ENCODE data around the gene ATF2.
A peak's percentile ranks its signal among the peaks of the same experiment; 100 is the strongest.

Gene ATF2, protein sequence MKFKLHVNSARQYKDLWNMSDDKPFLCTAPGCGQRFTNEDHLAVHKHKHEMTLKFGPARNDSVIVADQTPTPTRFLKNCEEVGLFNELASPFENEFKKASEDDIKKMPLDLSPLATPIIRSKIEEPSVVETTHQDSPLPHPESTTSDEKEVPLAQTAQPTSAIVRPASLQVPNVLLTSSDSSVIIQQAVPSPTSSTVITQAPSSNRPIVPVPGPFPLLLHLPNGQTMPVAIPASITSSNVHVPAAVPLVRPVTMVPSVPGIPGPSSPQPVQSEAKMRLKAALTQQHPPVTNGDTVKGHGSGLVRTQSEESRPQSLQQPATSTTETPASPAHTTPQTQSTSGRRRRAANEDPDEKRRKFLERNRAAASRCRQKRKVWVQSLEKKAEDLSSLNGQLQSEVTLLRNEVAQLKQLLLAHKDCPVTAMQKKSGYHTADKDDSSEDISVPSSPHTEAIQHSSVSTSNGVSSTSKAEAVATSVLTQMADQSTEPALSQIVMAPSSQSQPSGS

DNA sequence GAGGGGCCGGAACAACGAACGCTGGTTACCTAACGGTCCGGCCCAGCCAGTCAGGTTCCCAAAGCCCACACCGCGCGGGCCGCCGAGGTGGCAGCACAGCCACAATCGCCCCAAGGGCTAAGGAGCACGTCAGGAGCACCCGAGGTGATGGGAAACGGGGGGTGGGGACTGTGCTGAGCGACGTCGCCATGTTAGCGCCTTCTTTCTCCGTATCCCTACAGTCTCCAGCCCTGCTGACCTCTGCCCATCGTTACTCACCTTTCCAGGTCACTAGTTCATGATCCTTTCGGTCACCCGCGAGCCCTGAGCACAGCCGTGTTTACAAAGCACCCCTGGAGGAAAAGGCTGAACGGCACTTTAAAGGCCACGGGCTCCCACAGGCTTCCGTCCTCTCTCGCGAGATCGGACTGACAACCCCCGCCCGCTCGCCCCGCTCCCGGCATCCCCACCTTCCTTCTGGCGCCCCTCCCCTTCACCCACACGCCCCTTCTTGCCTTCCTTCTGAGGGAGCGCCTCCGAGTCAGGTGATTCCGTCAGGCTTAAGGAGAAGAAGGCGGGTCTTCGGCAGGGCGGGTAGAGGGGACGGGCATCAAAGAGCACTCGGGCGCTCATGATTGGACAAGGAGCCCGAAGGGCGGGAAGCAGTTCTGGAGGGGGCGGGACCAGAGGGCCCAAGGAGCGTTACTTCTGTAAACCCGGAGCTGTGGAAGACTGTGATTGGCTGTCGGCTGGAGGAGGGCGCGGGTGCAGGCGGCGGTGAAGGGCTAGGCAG lies at the start of gene ATF2:
TSS of gene ATF2 (minus strand) at position 412 of the 772 bp plus-strand sequence. CDS start 31,760 bp downstream, outside the sequence.
- DNase-seq = peak; percentile 99

GRCh38 chr2:175207741-175208438 lies 39.9 kb upstream of the ATF2 start:
- peak; percentile 97 for DNase-seq

DNA sequence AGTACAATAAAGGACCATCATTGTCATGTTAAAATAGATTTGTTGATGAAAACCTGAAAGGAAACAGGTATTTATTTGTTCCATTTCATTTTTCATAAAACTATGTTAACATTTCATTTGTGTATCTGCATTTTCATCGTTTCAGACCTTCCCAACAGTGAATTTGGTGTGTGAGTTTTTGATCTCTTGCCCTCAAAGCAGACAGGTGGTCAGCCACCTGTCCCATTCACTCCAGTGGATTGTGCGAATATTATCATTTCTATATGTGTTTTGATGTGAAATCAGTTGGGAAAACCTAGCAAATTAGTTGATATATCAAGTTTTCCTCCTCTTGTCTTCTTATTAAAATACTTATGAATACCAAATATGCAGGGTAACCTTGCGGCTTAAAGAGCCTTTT lies 38.9 kb upstream of the ATF2 start:
- no peak for DNase-seq

DNA sequence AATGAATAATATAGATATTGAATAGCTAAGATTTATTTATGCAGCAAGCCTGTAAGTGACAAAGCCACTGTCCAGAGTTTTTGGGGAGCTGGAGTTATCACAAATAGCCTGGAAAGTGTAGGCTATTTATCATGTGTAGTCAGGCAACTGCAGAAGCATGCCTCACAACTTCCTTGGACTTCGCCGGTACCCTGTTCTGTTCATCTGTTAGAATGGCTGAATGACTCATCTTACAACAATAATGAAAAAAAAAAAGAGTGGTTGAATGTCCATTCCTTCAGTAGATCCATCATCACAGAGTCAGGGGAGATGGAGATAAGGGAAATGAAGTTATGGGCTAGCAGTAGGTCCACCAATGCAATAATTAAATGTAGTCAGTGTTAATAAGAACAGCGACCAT lies 37.5 kb upstream of the ATF2 start:
- no peak for DNase-seq

GRCh38 chr2:175203621-175204496 lies 35.9 kb upstream of the ATF2 start:
- peak; percentile 67 for DNase-seq

DNA sequence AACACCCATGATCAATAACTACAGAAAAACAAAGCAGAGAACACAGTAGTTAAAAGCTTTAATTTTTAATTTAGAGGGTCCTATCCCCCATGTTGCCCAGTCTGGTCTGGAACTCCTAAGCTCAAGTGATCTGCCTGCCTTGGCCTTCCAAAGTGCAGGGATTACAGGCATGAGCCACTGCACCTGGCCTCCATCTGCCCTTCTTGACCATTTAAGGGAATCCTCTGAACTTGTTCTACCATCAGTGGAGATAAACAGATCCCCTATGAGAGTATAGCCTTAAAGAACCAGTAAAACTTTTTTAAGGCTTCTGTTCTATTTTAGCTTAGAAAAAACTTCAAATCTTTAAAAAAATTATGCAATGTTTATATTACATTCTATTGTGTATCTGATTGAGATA lies 27.0 kb upstream of the ATF2 start:
- DNase-seq = no peak

DNA sequence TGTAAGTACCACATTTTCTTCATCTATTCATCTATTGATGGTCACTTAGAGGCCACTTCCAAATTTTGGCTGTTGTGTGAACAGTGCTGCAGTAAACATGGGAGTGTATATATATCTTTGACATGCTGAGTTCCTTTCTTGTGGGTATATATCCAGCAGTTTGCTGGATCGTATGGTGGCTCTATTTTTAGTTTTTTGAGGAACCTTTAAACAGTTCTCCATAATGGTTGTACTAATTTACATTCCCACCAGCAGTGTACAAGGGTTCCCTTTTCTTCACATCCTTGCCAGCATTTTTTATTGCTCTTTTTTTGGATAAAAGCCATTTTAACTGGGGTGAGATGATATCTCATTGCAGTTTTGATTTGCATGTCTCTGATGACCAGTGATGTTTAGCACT lies 20.8 kb upstream of the ATF2 start:
- no peak for DNase-seq

GRCh38 chr2:175187378-175187777 lies 19.4 kb upstream of the ATF2 start:
- DNase-seq = no peak

DNA sequence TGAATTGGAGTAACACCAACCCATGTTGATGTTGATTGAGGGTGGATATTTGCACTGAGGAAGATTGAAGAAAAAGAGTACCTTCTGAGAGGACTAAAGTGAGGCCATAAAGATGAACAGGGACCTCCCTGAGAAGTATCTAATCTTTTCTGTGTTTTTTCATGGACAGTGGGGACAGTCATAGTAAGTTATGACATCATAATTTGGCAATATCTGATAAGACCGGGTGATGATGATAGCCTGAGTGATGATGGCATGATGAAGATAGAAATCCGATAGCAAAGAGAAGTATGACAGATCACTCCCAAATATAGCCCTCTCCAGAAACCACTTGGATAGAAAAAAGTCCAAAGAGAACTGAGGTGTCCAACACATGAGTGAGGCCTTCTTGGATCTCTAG lies 15.7 kb upstream of the ATF2 start:
- DNase-seq = no peak

DNA sequence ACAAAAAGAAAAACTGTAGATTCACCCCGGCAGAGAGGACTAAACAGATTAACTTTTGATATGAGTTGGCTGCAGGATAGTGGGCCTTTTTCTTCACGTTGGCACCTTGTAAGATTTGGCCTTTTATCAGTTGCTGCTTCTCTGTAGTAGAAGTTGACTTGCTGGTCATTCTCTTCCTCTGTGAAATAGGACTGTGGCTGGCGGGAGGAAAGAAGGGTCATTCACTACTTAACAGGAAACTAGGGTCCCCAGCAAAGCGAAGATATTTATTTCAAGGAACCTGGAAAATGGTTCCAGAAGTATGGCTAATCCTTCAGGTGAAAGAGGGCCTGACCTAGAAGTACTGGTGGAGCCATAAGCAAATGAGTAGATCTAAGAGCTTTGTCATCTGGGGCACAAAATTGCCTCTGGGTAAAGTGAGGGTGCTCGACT lies 13.9 kb upstream of the ATF2 start:
- no peak for DNase-seq

DNA sequence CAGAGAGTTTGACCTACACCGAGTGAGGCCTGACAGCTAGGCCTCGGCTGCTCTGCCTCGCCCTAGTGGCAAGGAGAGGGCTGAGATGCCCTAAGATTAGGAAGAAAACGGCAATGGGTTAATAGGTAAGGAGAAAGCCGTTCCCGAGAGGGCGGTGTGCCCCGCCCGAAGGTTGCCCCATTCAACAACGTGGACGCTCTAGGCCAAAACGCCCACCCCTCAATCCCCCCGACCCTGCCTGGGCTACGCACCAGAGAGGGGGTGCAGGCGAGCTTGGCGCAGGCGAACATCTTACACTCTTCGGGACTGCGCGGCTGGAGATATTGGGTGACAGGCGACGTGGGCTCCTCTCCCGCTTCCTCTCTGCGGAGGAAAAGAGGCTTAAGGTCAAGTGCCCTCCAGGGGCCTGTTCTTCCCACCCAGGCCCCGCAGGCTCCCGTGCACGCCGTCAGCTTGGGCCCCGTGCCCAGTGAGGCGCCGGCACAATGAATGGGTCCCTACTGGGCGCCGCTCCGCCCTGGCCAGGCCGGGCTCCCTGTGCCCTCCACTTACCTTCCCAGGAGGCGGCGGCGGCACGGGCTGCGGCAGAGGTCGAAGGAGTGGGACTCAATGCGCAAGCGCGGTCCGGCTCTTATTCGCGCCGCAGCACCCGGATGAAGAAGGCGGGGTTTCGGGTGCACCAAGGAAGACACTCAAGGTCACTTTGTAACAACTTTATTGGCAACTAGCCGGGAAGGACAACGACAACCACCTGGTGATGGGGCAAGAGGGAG lies 13.3 kb upstream of the ATF2 start, which contains the start of gene ATP5MC3:
TSS of gene ATP5MC3 (minus strand) at position 607 of the 773 bp plus-strand sequence. CDS start at position 290, 317 bp downstream.
- DNase-seq = peak; percentile 90

DNA sequence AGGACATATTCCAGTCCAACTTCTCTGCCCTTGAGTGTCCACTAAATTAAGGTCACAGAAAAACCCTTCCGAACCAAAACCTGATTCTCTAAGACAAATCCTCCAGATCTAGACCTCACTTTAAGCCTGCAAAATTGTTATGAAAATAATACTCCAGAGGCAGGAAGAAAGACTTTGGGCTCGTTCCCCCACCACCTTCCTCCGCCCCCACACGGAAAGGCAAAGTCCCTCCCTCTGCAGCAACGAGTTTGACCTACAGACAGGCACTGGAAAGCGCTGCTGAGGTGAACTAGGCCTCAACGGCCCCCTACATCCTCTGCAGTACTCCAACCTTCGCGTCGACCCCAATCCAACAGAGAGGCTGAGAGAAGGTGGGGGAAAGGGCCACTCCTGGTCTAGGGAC lies 12.7 kb upstream of the ATF2 start:
- DNase-seq = no peak

DNA sequence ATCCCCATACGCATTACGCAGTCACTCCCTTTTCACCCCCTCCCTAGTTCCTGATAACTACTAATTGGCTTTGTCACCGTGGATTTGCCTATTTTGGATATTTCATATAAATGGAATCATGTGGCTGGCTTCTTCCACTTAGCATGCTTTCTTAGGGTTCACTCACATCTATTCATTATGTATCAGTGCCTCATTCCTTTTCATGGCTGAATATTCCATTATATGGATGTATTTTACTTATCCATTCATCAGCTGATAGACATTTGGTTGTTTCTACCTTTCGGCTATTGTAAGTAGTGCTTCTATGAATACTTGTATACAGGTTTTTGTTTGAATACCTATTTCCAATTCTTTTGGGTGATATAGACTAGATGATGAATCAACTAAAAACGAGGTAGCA lies 8.6 kb upstream of the ATF2 start:
- no peak for DNase-seq

DNA sequence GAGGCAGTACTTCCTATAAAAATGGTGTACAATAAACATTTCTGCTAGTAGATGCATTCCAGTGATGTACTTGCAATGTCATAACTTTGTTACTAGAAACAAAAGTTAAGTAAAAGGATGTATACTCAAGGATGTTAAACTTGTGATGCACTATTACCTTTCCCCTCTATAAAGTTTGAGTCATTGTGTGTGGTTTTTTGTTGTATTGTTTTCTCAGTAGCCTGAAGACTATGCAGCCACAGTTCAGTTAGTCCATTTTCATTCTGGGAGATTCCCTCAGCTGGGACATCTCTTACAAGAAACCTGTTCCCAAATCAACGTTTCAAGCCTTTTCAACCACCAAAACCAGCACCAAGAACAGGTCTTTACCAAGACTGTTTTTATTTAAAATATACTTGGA lies 7.9 kb upstream of the ATF2 start:
- DNase-seq = no peak

GRCh38 chr2:175175320-175175719 lies 7.3 kb upstream of the ATF2 start:
- no peak for DNase-seq

DNA sequence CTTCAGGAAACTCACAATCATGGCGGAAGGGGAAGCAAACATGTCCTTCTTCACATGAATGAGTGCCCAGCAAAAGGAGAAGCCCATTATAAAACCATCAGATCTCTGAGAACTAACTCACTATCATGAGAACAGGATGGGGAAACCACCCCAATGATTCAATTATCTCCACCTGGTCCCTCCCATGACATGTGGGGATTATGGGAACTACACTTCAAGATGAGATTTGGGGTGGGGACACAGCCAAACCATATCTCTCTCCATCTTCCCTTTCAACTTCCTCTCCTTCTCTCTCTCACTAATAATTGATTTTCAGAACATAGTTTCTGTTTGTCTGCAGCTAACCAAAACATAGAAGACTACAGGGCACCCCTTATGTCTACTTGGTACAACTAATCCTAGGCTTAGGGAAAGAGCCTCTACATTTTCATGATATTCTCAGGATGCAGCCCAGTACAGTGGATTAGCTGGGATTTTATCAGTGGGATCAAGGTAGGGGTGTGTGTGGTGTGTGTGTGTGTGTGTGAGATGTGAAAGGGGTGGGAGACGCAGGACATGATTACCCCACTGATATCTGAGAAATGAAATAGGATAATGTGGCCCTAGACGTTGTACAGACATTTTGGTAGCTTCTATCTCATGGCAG lies 2.8 kb upstream of the ATF2 start:
- no peak for DNase-seq

DNA sequence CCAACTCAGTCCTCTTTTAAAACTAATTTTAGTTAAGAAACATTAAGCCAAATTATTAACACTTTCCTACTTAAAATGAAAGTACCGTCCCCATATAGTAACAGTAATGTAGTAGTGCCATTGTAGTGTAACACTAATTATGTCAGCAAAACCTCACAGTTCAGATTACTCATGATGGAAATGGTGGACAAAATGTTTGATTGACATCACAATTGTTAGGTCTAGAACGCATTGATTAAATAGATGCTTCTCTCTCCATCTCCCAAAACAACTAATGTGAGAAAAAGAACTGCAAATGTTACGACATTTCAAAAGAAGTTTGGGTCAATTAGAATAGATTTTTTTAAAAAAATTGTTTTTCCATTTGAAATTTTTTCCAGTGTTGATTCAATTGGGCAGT lies 1.2 kb upstream of the ATF2 start:
- no peak for DNase-seq

- no peak for DNase-seq
Measured at GRCh38 chr2:175168564-175168945, 552 bp upstream of the ATF2 start.

- peak; percentile 35 for DNase-seq
Measured at GRCh38 chr2:175167076-175167791, 769 bp downstream of the ATF2 start.

- no peak for DNase-seq
Measured at GRCh38 chr2:175166216-175166824, 1.7 kb downstream of the ATF2 start.

All from NCI-H1694 treated with DMSO at 0.1 percent for 48 hours (cell line).